HCT116 (cell line): Measurements from ENCODE around the gene MISP3. TPM values are rescaled to one million over a fixed set of nuclear protein-coding genes. Genes with fewer than 3 reads are reported as not detected.

Experiments
- CEBPB ChIP-seq: IDR thresholded peaks from 2 replicates; pipeline ENCODE4 v1.6.1; 2012; ENCODE audit warnings: low read depth
- ELF1 ChIP-seq: IDR thresholded peaks from 2 replicates; pipeline ENCODE4 v1.6.1; 2012; ENCODE audit warnings: low read depth, borderline replicate concordance
- EZH2 ChIP-seq: fragments of 200-600 bp; sonication (generic); IDR thresholded peaks from 2 replicates; pipeline ENCODE4 v1.6.1; 2017; ENCODE audit warnings: antibody characterized with exemption, mixed run types
- JUND ChIP-seq: IDR thresholded peaks from 2 replicates; pipeline ENCODE4 v1.6.1; 2012
- MAX ChIP-seq: IDR thresholded peaks from 2 replicates; pipeline ENCODE4 v1.6.1; 2012
- RAD21 ChIP-seq: IDR thresholded peaks from 2 replicates; pipeline ENCODE4 v1.6.1; 2012; ENCODE audit warnings: low read depth, mild to moderate bottlenecking
- REST ChIP-seq: IDR thresholded peaks from 2 replicates; pipeline ENCODE4 v1.6.1; 2012; ENCODE audit warnings: low read depth
- YY1 ChIP-seq: IDR thresholded peaks from 2 replicates; pipeline ENCODE4 v1.6.1; 2011; ENCODE audit warnings: low read length, low read depth, moderate library complexity, mild to moderate bottlenecking; ENCODE audit not compliant: insufficient replicate concordance; ENCODE audit errors: extremely low read depth
- ZBTB33 ChIP-seq: IDR thresholded peaks from 2 replicates; pipeline ENCODE4 v1.6.1; 2011; ENCODE audit warnings: mild to moderate bottlenecking, low read length, moderate library complexity; ENCODE audit not compliant: insufficient replicate concordance; ENCODE audit errors: extremely low read depth
- total RNA-seq: library from RNA; stranded (reverse); gene quantifications from one replicate; pipeline ENCODE4 v1.2.1, GENCODE V29; 2021; ENCODE audit not compliant: unreplicated experiment

MISP3 gene
- total RNA-seq, 1 experiment from 2014 or later: 5.2 TPM

GRCh38 chr19:14080887-14081796, 8.6 kb downstream of the MISP3 start (continued):
- TF ChIP-seq REST: no peak
- no peak for TF ChIP-seq YY1
- TF ChIP-seq ZBTB33: no peak
- TF ChIP-seq ELF1: no peak; the same call in 1 of the 2 replicates
- TF ChIP-seq CEBPB: no peak
- TF ChIP-seq RAD21: no peak
- TF ChIP-seq MAX: no peak; the same call in 1 of the 2 replicates
- TF ChIP-seq EZH2: no peak
- no peak for TF ChIP-seq JUND
